Endometrial microvascular endothelial cells (primary cell): ENCODE data around the gene GPR176. TPM values are rescaled to one million over a fixed set of nuclear protein-coding genes. Genes with fewer than 3 reads are reported as not detected.
"Not testable (repeated sequence)": the region's sequence is repeated elsewhere in the genome, so short reads cannot be mapped to it uniquely, and the experiment has no call there.

Experiments
- in situ Hi-C: cut with HindIII; loops from 2 replicates; pipeline ENCODE4 v1.10.0; 2017; ENCODE audit warnings: low sequenced_read_pairs, low pct_unique_long_range_greater_than_20kb; ENCODE audit errors: inconsistent ontology term
- total RNA-seq: library from RNA; depleted of rRNA; stranded (reverse); fragments of >200 nt; gene quantifications from one replicate; pipeline ENCODE4 v1.2.3, GENCODE V29; 2015; ENCODE audit errors: inconsistent ontology term

GPR176 gene
- total RNA-seq, 1 donor from 2014 or later: 26.5 TPM

GRCh38 chr15:39833515-39833981 lies 86.5 kb downstream of the GPR176 start:
- in situ Hi-C loops: no loop called here

GRCh38 chr15:39830166-39830565 lies 89.9 kb downstream of the GPR176 start:
- in situ Hi-C loops: no loop called here

- in situ Hi-C loops: no loop called here
Measured at GRCh38 chr15:39828374-39828931, 91.6 kb downstream of the GPR176 start.

GRCh38 chr15:39826975-39827374 lies 93.1 kb downstream of the GPR176 start:
- in situ Hi-C loops: no loop called here

- in situ Hi-C loops: no loop called here
Measured at GRCh38 chr15:39823634-39824033, 96.4 kb downstream of the GPR176 start.

GRCh38 chr15:39820050-39820602 lies 99.9 kb downstream of the GPR176 start:
- in situ Hi-C loops: no loop called here

- in situ Hi-C loops: no loop called here
Measured at GRCh38 chr15:39819533-39819932, 100.5 kb downstream of the GPR176 start.

GRCh38 chr15:39817892-39818291 lies 102.2 kb downstream of the GPR176 start:
- in situ Hi-C loops: no loop called here

GRCh38 chr15:39814489-39814888 lies 105.6 kb downstream of the GPR176 start:
- in situ Hi-C loops: no loop called here

GRCh38 chr15:39812651-39813050 lies 107.4 kb downstream of the GPR176 start:
- in situ Hi-C loops: not testable (repeated sequence)

GRCh38 chr15:39808909-39809308 lies 111.2 kb downstream of the GPR176 start:
- in situ Hi-C loops: no loop called here

- in situ Hi-C loops: no loop called here
Measured at GRCh38 chr15:39807791-39808190, 112.3 kb downstream of the GPR176 start.

GRCh38 chr15:39804026-39804425 lies 116.0 kb downstream of the GPR176 start:
- in situ Hi-C loops: no loop called here

- in situ Hi-C loops: no loop called here
Measured at GRCh38 chr15:39803016-39803415, 117.0 kb downstream of the GPR176 start.

- in situ Hi-C loops: no loop called here
Measured at GRCh38 chr15:39801641-39802309, 118.3 kb downstream of the GPR176 start.

- in situ Hi-C loops: no loop called here
Measured at GRCh38 chr15:39799552-39800011, 120.5 kb downstream of the GPR176 start.

GRCh38 chr15:39798382-39798781 lies 121.7 kb downstream of the GPR176 start:
- in situ Hi-C loops: no loop called here

GRCh38 chr15:39797407-39797806 lies 122.7 kb downstream of the GPR176 start:
- in situ Hi-C loops: no loop called here

GRCh38 chr15:39796601-39797000 lies 123.5 kb downstream of the GPR176 start:
- in situ Hi-C loops: no loop called here

GRCh38 chr15:39795486-39795885 lies 124.6 kb downstream of the GPR176 start:
- in situ Hi-C loops: no loop called here
